IMR-90 (cell line): Measurements from ENCODE around the gene SLC30A9. TPM values are rescaled to one million over a fixed set of nuclear protein-coding genes. Genes with fewer than 3 reads are reported as not detected.

Experiments
- ATAC-seq: fragments of 200-7000 bp; cut with Tn5 transposase; 2 replicates; pipeline ENCODE4 v1.9.1; 2020; ENCODE audit warnings: low read depth, mild to moderate bottlenecking, moderate library complexity
- BruUV-seq: library from RNA; stranded (reverse); fragments of 400-500 nt; replicated peaks from 2 replicates; lab custom pipeline; 2021; lab: Mats Ljungman, UMichigan
- CTCF ChIA-PET: fragments of 300-600 bp; formaldehyde crosslinking; extraction: SDS; loops from one replicate; lab custom pipeline; 2021; ENCODE audit warnings: antibody characterized with exemption; lab: Yijun Ruan, JAX
- POLR2A ChIA-PET: fragments of 300-600 bp; sonication (Branson Sonifier 250); formaldehyde crosslinking; loops from one replicate; lab custom pipeline; 2022; ENCODE audit warnings: antibody characterized with exemption; ENCODE audit not compliant: unreplicated experiment; lab: Charles Lee
- DNase-seq: peaks from one replicate; pipeline ENCODE4 v3.0.0; 2013
- H2AFZ ChIP-seq: replicated peaks from 2 replicates; pipeline ENCODE3; 2013; ENCODE audit warnings: low read length, mild to moderate bottlenecking; ENCODE audit not compliant: poor library complexity
- H2AK5ac ChIP-seq: 2 replicates; pipeline ENCODE4 v1.6.1; 2013; ENCODE audit warnings: low read depth, low read length, inconsistent platforms
- H2AK9ac ChIP-seq: replicated peaks from 2 replicates; pipeline ENCODE3; 2013; ENCODE audit warnings: mild to moderate bottlenecking, low read depth, low read length, moderate library complexity; ENCODE audit not compliant: poor library complexity
- H2BK120ac ChIP-seq: 2 replicates; pipeline ENCODE4 v1.6.1; 2013; ENCODE audit warnings: low read depth, low read length, inconsistent platforms
- H2BK15ac ChIP-seq: 3 replicates; pipeline ENCODE4 v1.6.1; 2013; ENCODE audit warnings: low read depth, low read length, inconsistent platforms
- H2BK20ac ChIP-seq: 2 replicates; pipeline ENCODE4 v1.6.1; 2013; ENCODE audit warnings: low read depth, mild to moderate bottlenecking, inconsistent platforms, low read length, moderate library complexity
- H2BK5ac ChIP-seq: 2 replicates; pipeline ENCODE4 v1.6.1; 2013; ENCODE audit warnings: mild to moderate bottlenecking, low read depth, low read length, inconsistent platforms; ENCODE audit not compliant: poor library complexity, severe bottlenecking
- H3K14ac ChIP-seq: replicated peaks from 2 replicates; pipeline ENCODE4 v1.6.1; 2013; ENCODE audit warnings: low read depth, low read length, inconsistent platforms
- H3K18ac ChIP-seq: 2 replicates; pipeline ENCODE4 v1.6.1; 2013; ENCODE audit warnings: low read depth, low read length, control low read depth
- H3K23ac ChIP-seq: 2 replicates; pipeline ENCODE4 v1.6.1; 2013; ENCODE audit warnings: low read depth, low read length, inconsistent platforms
- H3K27ac ChIP-seq: 2 replicates; pipeline ENCODE4 v1.5.1; 2013; ENCODE audit warnings: mild to moderate bottlenecking, control low read depth, low read length; ENCODE audit not compliant: insufficient read depth
- H3K27me3 ChIP-seq: 2 replicates; pipeline ENCODE4 v1.6.1; 2013; ENCODE audit warnings: low read length; ENCODE audit not compliant: control insufficient read depth, insufficient read depth
- H3K36me3 ChIP-seq: 2 replicates; pipeline ENCODE4 v1.6.1; 2013; ENCODE audit warnings: low read length, mixed read lengths; ENCODE audit not compliant: control insufficient read depth, insufficient read depth
- H3K4ac ChIP-seq: 2 replicates; pipeline ENCODE4 v1.6.1; 2013; ENCODE audit warnings: low read depth, low read length, inconsistent platforms
- H3K4me1 ChIP-seq: 2 replicates; pipeline ENCODE4 v1.6.1; 2013; ENCODE audit warnings: low read length, mixed read lengths; ENCODE audit not compliant: control insufficient read depth, insufficient read depth
- H3K4me2 ChIP-seq: 2 replicates; pipeline ENCODE4 v1.6.1; 2013; ENCODE audit warnings: low read depth, mild to moderate bottlenecking, control low read depth, low read length, moderate library complexity
- H3K4me3 ChIP-seq: 2 replicates; pipeline ENCODE4 v1.5.1; 2013; ENCODE audit warnings: low read depth, mild to moderate bottlenecking, control low read depth, low read length, moderate library complexity; ENCODE audit not compliant: insufficient read depth
- H3K56ac ChIP-seq: 2 replicates; pipeline ENCODE4 v1.6.1; 2013; ENCODE audit warnings: low read length, inconsistent platforms; ENCODE audit not compliant: insufficient read depth; ENCODE audit errors: extremely low read depth
- H3K79me1 ChIP-seq, 2 experiments: 2 replicates each; pipeline ENCODE4 v1.6.1; 2013; ENCODE audit warnings: low read length in 2 of 2, inconsistent platforms in 1 of 2, low read depth in 1 of 2
- H3K9ac ChIP-seq: 2 replicates; pipeline ENCODE4 v1.6.1; 2013; ENCODE audit warnings: low read depth, low read length, control low read depth
- H3K9me1 ChIP-seq: 2 replicates; pipeline ENCODE4 v1.6.1; 2013; ENCODE audit warnings: low read length, inconsistent platforms; ENCODE audit not compliant: insufficient read depth
- H3K9me3 ChIP-seq: 2 replicates; pipeline ENCODE4 v1.6.1; 2013; ENCODE audit warnings: low read length; ENCODE audit not compliant: control insufficient read depth, insufficient read depth
- H4K20me1 ChIP-seq: 2 replicates; pipeline ENCODE4 v1.6.1; 2013; ENCODE audit warnings: low read length, inconsistent platforms; ENCODE audit not compliant: insufficient read depth
- H4K5ac ChIP-seq: 2 replicates; pipeline ENCODE4 v1.6.1; 2013; ENCODE audit warnings: mild to moderate bottlenecking, low read depth, low read length, control low read depth
- H4K8ac ChIP-seq, 2 experiments: 2 replicates each; pipeline ENCODE4 v1.6.1; 2013; ENCODE audit warnings: low read depth in 2 of 2, low read length in 2 of 2, control low read depth in 1 of 2, inconsistent platforms in 1 of 2
- H4K91ac ChIP-seq: 2 replicates; pipeline ENCODE4 v1.6.1; 2013; ENCODE audit warnings: low read depth, low read length, inconsistent platforms; ENCODE audit not compliant: insufficient read depth
- CHD1 ChIP-seq: IDR thresholded peaks from 2 replicates; pipeline ENCODE4 v1.6.1; 2012; ENCODE audit warnings: low read depth, low read length, improper control_type of control experiment
- WGBS, 2 experiments: methylation state at CpG; one replicate each; pipeline versions ENCODE4 v1.1.5 to v1.1.7; 2013; ENCODE audit warnings: missing lambda C conversion rate in 2 of 2; ENCODE audit not compliant: insufficient read length in 1 of 2; ENCODE audit errors: extremely low coverage in 2 of 2; 5-methylcytosine and 5-hydroxymethylcytosine counted together
- dilution Hi-C: fragments of 300-500 bp; cut with HindIII; formaldehyde crosslinking; loops from one replicate; pipeline ENCODE4 v1.14.3; 2018; ENCODE audit warnings: low sequenced_read_pairs; ENCODE audit not compliant: unreplicated experiment
- in situ Hi-C: fragments of 300-500 bp; cut with MboI; formaldehyde crosslinking; loops from 3 replicates; pipeline ENCODE4 v1.14.3; 2019; ENCODE audit warnings: low sequenced_read_pairs, inconsistent platforms, mixed read lengths
- intact Hi-C: fragments of 100-400 bp; cut with micrococcal nuclease; formaldehyde crosslinking; loops from 2 replicates; pipeline ENCODE4 v1.10.0; 2022
- polyA plus RNA-seq, 3 experiments: library from polyadenylated mRNA; depleted of rRNA; stranded (reverse); fragments of >200 nt; gene quantifications; 2 replicates each; pipeline ENCODE4 v1.2.3, GENCODE V29; 2012; ENCODE audit warnings: low replicate concordance in 1 of 3
- total RNA-seq: library from RNA; depleted of rRNA; stranded (reverse); fragments of >200 nt; gene quantifications from 2 replicates; pipeline ENCODE4 v1.2.3, GENCODE V29; 2012

SLC30A9 gene
- total and polyA plus RNA-seq, 2 of the 4 experiments (the other 2 are of a cell fraction), result 32.0 to 72.6 TPM

GRCh38 chr4:42122237-42122636 is 131.9 kb downstream of the SLC30A9 start:
- no peak for TF ChIP-seq CHD1
- ChIA-PET CTCF (no interaction called here), POLR2A (no interaction called here)
- no peak overlapping the region for H3K4me3 ChIP-seq
- H3K23ac ChIP-seq, result no peak overlapping the region
- no peak overlapping the region for H2BK5ac ChIP-seq
- no peak overlapping the region for H4K8ac ChIP-seq
- H3K4me1 ChIP-seq, result no peaks in the 10 kb centered on the region
- no peak overlapping the region for H2BK120ac ChIP-seq
- H2BK15ac ChIP-seq, result no peak overlapping the region
- no peak overlapping the region for H3K4me2 ChIP-seq
- no peak overlapping the region for H3K56ac ChIP-seq
- no peak overlapping the region for H2AK9ac ChIP-seq
- H3K9ac ChIP-seq, result no peak overlapping the region
- no peaks in the 10 kb centered on the region for H3K9me3 ChIP-seq
- no peak overlapping the region for H4K5ac ChIP-seq
- no peak overlapping the region for H3K4ac ChIP-seq
- dilution Hi-C loops (no loop called here), intact Hi-C loops (no loop called here), in situ Hi-C loops (no loop called here)
- H3K27me3 ChIP-seq, result peaks cover 9% of the 10 kb centered on the region
- no peak overlapping the region for H2AK5ac ChIP-seq
- no peak for DNase-seq
- no peaks in the 10 kb centered on the region for H3K36me3 ChIP-seq
- H3K27ac ChIP-seq, result no peak overlapping the region
- WGBS, 2 experiments, result 100% methylated on average over 1 of the region's 4 CpGs; no CpG with 5 or more reads in 1 of the 2 experiments
- H2BK20ac ChIP-seq, result no peak overlapping the region
- no peak overlapping the region for H2AFZ ChIP-seq
- no peak overlapping the region for H3K14ac ChIP-seq
- H3K9me1 ChIP-seq, result no peaks in the 10 kb centered on the region
- H4K20me1 ChIP-seq, result no peaks in the 10 kb centered on the region
- ATAC-seq, result no peak
- no peak overlapping the region for H4K91ac ChIP-seq
- no peak overlapping the region for H3K18ac ChIP-seq
- H3K79me1 ChIP-seq, result no peaks in the 10 kb centered on the region
- no TSS peak for BruUV-seq
